GDM1 (cell line): ENCODE results near the gene TOMM22.
"Not testable (repeated sequence)": the region's sequence is repeated elsewhere in the genome, so short reads cannot be mapped to it uniquely, and the experiment has no call there.

ENCODE experiments used
- DNase-seq: peaks from one replicate; lab custom pipeline; 2025; lab: John Stamatoyannopoulos, UW

Gene TOMM22

GRCh38 chr22:38681582-38682335, at the start of gene TOMM22:
Gene TOMM22, plus strand, starts transcription at chr22:38681957. Its CDS starts 22 bp downstream, at chr22:38681979.
- DNase-seq, result peak; percentile 74

GRCh38 chr22:38632528-38632927, 49.2 kb upstream of the TOMM22 start:
- DNase-seq, result no peak

GRCh38 chr22:38638216-38638615, 43.5 kb upstream of the TOMM22 start:
- DNase-seq, result no peak

GRCh38 chr22:38638728-38639127, 43.0 kb upstream of the TOMM22 start:
- no peak for DNase-seq

GRCh38 chr22:38641476-38642040, 40.2 kb upstream of the TOMM22 start:
- DNase-seq, result no peak

- not testable (repeated sequence) for DNase-seq
Measured at GRCh38 chr22:38644245-38644644, 37.5 kb upstream of the TOMM22 start.

- DNase-seq, result no peak
Measured at GRCh38 chr22:38645430-38645829, 36.3 kb upstream of the TOMM22 start.

- no peak for DNase-seq
Measured at GRCh38 chr22:38649841-38650522, 31.8 kb upstream of the TOMM22 start.

GRCh38 chr22:38652859-38653258, 28.9 kb upstream of the TOMM22 start:
- DNase-seq, result no peak

GRCh38 chr22:38653741-38654140, 28.0 kb upstream of the TOMM22 start:
- no peak for DNase-seq

- no peak for DNase-seq
Measured at GRCh38 chr22:38655519-38656255, 26.1 kb upstream of the TOMM22 start.

GRCh38 chr22:38656256-38657044, 25.3 kb upstream of the TOMM22 start, which contains the start of the genes CBY1 and FAM227A:
Gene CBY1, plus strand, starts transcription at chr22:38656638. Its CDS starts 11,417 bp downstream, at chr22:38668055.
Gene FAM227A, minus strand, starts transcription at chr22:38656392. Its CDS starts 6,224 bp downstream, at chr22:38650168.
- DNase-seq, result peak; percentile 74

GRCh38 chr22:38657045-38657909, 24.5 kb upstream of the TOMM22 start:
- DNase-seq, result no peak

- no peak for DNase-seq
Measured at GRCh38 chr22:38674888-38675287, 6.9 kb upstream of the TOMM22 start.

- DNase-seq, result no peak
Measured at GRCh38 chr22:38675833-38676232, 5.9 kb upstream of the TOMM22 start.

GRCh38 chr22:38684895-38685294, 3.1 kb downstream of the TOMM22 start:
- DNase-seq, result no peak

- no peak for DNase-seq
Measured at GRCh38 chr22:38685761-38686160, 4.0 kb downstream of the TOMM22 start.

- no peak for DNase-seq
Measured at GRCh38 chr22:38689651-38690050, 7.9 kb downstream of the TOMM22 start.

- DNase-seq, result no peak
Measured at GRCh38 chr22:38694049-38694448, 12.3 kb downstream of the TOMM22 start.

GRCh38 chr22:38694940-38695339, 13.2 kb downstream of the TOMM22 start:
- no peak for DNase-seq
